ENCODE results near the gene DUSP22. TPM values are rescaled to one million over a fixed set of nuclear protein-coding genes. Genes with fewer than 3 reads are reported as not detected.
A peak's percentile ranks its signal among the peaks of the same experiment; 100 is the strongest.

Gene DUSP22
- total and polyA plus RNA-seq, 2 donors (not counting 1 experiment from before 2014, with no cell fraction given): 10.9 to 13.7 TPM

GRCh38 chr6:343226-343935 is 51.1 kb downstream of the DUSP22 start:
- H2AFZ ChIP-seq (ENCODE audit: low read length): no peak overlapping the region
- H3K27ac ChIP-seq (ENCODE audit: insufficient read depth, low read length): no peak overlapping the region
- H3K4me2 ChIP-seq (ENCODE audit: extremely low read depth, insufficient read depth, low read length): no peak overlapping the region
- H3K36me3 ChIP-seq (ENCODE audit: control insufficient read depth, insufficient read depth, low read length): no peaks in the 10 kb centered on the region
- no peak overlapping the region for H3K9ac ChIP-seq (ENCODE audit: insufficient read depth, low read length)
- no peaks in the 10 kb centered on the region for H4K20me1 ChIP-seq (ENCODE audit: control insufficient read depth, extremely low read depth, insufficient read depth, low read length)
- H3K27me3 ChIP-seq (ENCODE audit: control insufficient read depth, insufficient read depth, low read length): no peaks in the 10 kb centered on the region
- H3K4me1 ChIP-seq (ENCODE audit: control insufficient read depth, extremely low read depth, insufficient read depth, low read length): no peaks in the 10 kb centered on the region
- no peaks in the 10 kb centered on the region for H3K79me2 ChIP-seq (ENCODE audit: control insufficient read depth, insufficient read depth, low read length)
- no peak for DNase-seq (ENCODE audit: low read depth in 2 of 2)
- TF ChIP-seq CTCF (conservative IDR thresholded peaks at IDR 0.05 in 1 of 2, IDR thresholded peaks at IDR 0.05 in 1 of 2; ENCODE audit: low read depth in 1 of 2, low read length in 2 of 2) (no peak), EZH2 (IDR thresholded peaks at IDR 0.05; ENCODE audit: low read length, missing control alignments) (no peak)
- H3K4me3 ChIP-seq (replicated peaks in 1 of 4; ENCODE audit: control extremely low read depth in 1 of 4, insufficient read depth in 1 of 4, low read depth in 3 of 4, low read length in 4 of 4): no peak overlapping the region
- H3K9me3 ChIP-seq (ENCODE audit: control insufficient read depth, insufficient read depth, low read depth, low read length): no peaks in the 10 kb centered on the region

GRCh38 chr6:343960-344815 is 51.9 kb downstream of the DUSP22 start:
- H3K27ac ChIP-seq (ENCODE audit: insufficient read depth, low read length): no peak overlapping the region
- H3K4me1 ChIP-seq (ENCODE audit: control insufficient read depth, extremely low read depth, insufficient read depth, low read length): no peaks in the 10 kb centered on the region
- H4K20me1 ChIP-seq (ENCODE audit: control insufficient read depth, extremely low read depth, insufficient read depth, low read length): no peaks in the 10 kb centered on the region
- H3K9me3 ChIP-seq (ENCODE audit: control insufficient read depth, insufficient read depth, low read depth, low read length): no peaks in the 10 kb centered on the region
- H3K4me3 ChIP-seq (replicated peaks in 1 of 4; ENCODE audit: control extremely low read depth in 1 of 4, insufficient read depth in 1 of 4, low read depth in 3 of 4, low read length in 4 of 4): no peak overlapping the region
- no peak for TF ChIP-seq CTCF (conservative IDR thresholded peaks at IDR 0.05 in 1 of 2, IDR thresholded peaks at IDR 0.05 in 1 of 2; ENCODE audit: low read depth in 1 of 2, low read length in 2 of 2)
- TF ChIP-seq EZH2 (IDR thresholded peaks at IDR 0.05; ENCODE audit: low read length, missing control alignments): no peak
- H3K36me3 ChIP-seq (ENCODE audit: control insufficient read depth, insufficient read depth, low read length): no peaks in the 10 kb centered on the region
- H2AFZ ChIP-seq (ENCODE audit: low read length): no peak overlapping the region
- peak in 1 of 2 donors; percentile 71 for DNase-seq (ENCODE audit: low read depth in 2 of 2)
- no peak overlapping the region for H3K9ac ChIP-seq (ENCODE audit: insufficient read depth, low read length)
- H3K4me2 ChIP-seq (ENCODE audit: extremely low read depth, insufficient read depth, low read length): no peak overlapping the region
- no peaks in the 10 kb centered on the region for H3K27me3 ChIP-seq (ENCODE audit: control insufficient read depth, insufficient read depth, low read length)
- H3K79me2 ChIP-seq (ENCODE audit: control insufficient read depth, insufficient read depth, low read length): no peaks in the 10 kb centered on the region

GRCh38 chr6:344816-345340 is 52.6 kb downstream of the DUSP22 start:
- DNase-seq (ENCODE audit: low read depth in 2 of 2): peak in 1 of 2 donors; percentile 92
- no peak overlapping the region for H3K27ac ChIP-seq (ENCODE audit: insufficient read depth, low read length)
- no peak overlapping the region for H3K4me2 ChIP-seq (ENCODE audit: extremely low read depth, insufficient read depth, low read length)
- no peaks in the 10 kb centered on the region for H3K36me3 ChIP-seq (ENCODE audit: control insufficient read depth, insufficient read depth, low read length)
- no peaks in the 10 kb centered on the region for H3K27me3 ChIP-seq (ENCODE audit: control insufficient read depth, insufficient read depth, low read length)
- H3K9ac ChIP-seq (ENCODE audit: insufficient read depth, low read length): no peak overlapping the region
- H2AFZ ChIP-seq (ENCODE audit: low read length): no peak overlapping the region
- no peak overlapping the region for H3K4me3 ChIP-seq (replicated peaks in 1 of 4; ENCODE audit: control extremely low read depth in 1 of 4, insufficient read depth in 1 of 4, low read depth in 3 of 4, low read length in 4 of 4)
- no peaks in the 10 kb centered on the region for H4K20me1 ChIP-seq (ENCODE audit: control insufficient read depth, extremely low read depth, insufficient read depth, low read length)
- H3K9me3 ChIP-seq (ENCODE audit: control insufficient read depth, insufficient read depth, low read depth, low read length): no peaks in the 10 kb centered on the region
- TF ChIP-seq CTCF (conservative IDR thresholded peaks at IDR 0.05 in 1 of 2, IDR thresholded peaks at IDR 0.05 in 1 of 2; ENCODE audit: low read depth in 1 of 2, low read length in 2 of 2) (no peak), EZH2 (IDR thresholded peaks at IDR 0.05; ENCODE audit: low read length, missing control alignments) (no peak)
- no peaks in the 10 kb centered on the region for H3K79me2 ChIP-seq (ENCODE audit: control insufficient read depth, insufficient read depth, low read length)
- no peaks in the 10 kb centered on the region for H3K4me1 ChIP-seq (ENCODE audit: control insufficient read depth, extremely low read depth, insufficient read depth, low read length)
